Measurements from ENCODE around the gene ADCY4. TPM values are rescaled to one million over a fixed set of nuclear protein-coding genes. Genes with fewer than 3 reads are reported as not detected.
"Not testable (repeated sequence)": the region's sequence is repeated elsewhere in the genome, so short reads cannot be mapped to it uniquely, and the experiment has no call there.

ADCY4 gene
- total RNA-seq, 1 donor from 2014 or later = 8.0 TPM

- TF ChIP-seq, protein P1, sequence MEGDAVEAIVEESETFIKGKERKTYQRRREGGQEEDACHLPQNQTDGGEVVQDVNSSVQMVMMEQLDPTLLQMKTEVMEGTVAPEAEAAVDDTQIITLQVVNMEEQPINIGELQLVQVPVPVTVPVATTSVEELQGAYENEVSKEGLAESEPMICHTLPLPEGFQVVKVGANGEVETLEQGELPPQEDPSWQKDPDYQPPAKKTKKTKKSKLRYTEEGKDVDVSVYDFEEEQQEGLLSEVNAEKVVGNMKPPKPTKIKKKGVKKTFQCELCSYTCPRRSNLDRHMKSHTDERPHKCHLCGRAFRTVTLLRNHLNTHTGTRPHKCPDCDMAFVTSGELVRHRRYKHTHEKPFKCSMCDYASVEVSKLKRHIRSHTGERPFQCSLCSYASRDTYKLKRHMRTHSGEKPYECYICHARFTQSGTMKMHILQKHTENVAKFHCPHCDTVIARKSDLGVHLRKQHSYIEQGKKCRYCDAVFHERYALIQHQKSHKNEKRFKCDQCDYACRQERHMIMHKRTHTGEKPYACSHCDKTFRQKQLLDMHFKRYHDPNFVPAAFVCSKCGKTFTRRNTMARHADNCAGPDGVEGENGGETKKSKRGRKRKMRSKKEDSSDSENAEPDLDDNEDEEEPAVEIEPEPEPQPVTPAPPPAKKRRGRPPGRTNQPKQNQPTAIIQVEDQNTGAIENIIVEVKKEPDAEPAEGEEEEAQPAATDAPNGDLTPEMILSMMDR (conservative IDR thresholded peaks at IDR 0.05; ENCODE audit: low read depth, low read length) = no peak
- no peak for DNase-seq (ENCODE audit: low read depth)
- H3K4me3 ChIP-seq (ENCODE audit: low read depth, low read length) = no peak overlapping the region
Observed at GRCh38 chr14:24330973-24331674, 3.7 kb downstream of the ADCY4 start.

- no peak for DNase-seq (ENCODE audit: low read depth)
- no peak overlapping the region for H3K4me3 ChIP-seq (ENCODE audit: low read depth, low read length)
- TF ChIP-seq, protein P1 (conservative IDR thresholded peaks at IDR 0.05; ENCODE audit: low read depth, low read length) = no peak
Observed at GRCh38 chr14:24329736-24330135, 5.1 kb downstream of the ADCY4 start.

DNA sequence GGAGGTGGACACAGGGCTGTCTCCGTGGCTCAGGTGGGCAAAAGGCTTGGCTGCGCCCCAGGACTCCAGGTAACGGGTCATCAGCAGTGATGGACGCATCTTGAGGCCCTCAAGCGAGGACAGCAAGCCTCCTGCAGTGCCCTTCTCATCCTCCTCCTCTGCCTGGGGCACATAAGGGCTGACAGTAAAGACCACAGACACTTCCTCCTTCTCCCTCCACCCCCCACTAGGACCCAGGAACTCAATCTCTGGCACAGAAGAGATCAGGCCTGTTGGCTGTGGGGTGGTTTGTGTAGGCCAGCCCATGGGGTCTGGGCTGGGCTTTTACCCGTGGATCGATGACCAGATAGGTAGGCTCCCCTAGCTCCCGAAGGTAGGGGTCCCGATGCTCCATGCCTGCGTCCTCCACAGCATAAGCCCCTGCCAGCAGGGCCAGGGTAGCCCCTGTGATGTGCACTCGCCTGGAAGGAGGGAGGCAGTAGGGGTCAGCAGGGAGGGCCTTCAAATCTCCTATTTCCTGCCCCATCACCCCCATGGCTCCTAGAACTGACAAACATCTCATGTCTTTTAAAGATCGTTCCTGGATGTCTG is 5.7 kb downstream of the ADCY4 start:
- TF ChIP-seq, protein P1 (conservative IDR thresholded peaks at IDR 0.05; ENCODE audit: low read depth, low read length) = no peak
- no peak overlapping the region for H3K4me3 ChIP-seq (ENCODE audit: low read depth, low read length)

GRCh38 chr14:24327914-24328313 is 7.0 kb downstream of the ADCY4 start:
- TF ChIP-seq, protein P1 (conservative IDR thresholded peaks at IDR 0.05; ENCODE audit: low read depth, low read length) = peak; percentile 40
- H3K4me3 ChIP-seq (ENCODE audit: low read depth, low read length); DNase-seq (ENCODE audit: low read depth): not testable (repeated sequence)

More for the DNA sequence above, 5.7 kb downstream of the ADCY4 start:
- no peak for DNase-seq (ENCODE audit: low read depth)

- TF ChIP-seq, protein P1 (conservative IDR thresholded peaks at IDR 0.05; ENCODE audit: low read depth, low read length) = no peak
- no peak for DNase-seq (ENCODE audit: low read depth)
Observed at GRCh38 chr14:24327303-24327702, 7.6 kb downstream of the ADCY4 start.

GRCh38 chr14:24325963-24326362 is 8.9 kb downstream of the ADCY4 start:
- no peak for DNase-seq (ENCODE audit: low read depth)
- no peak overlapping the region for H3K4me3 ChIP-seq (ENCODE audit: low read depth, low read length)
- TF ChIP-seq, protein P1 (conservative IDR thresholded peaks at IDR 0.05; ENCODE audit: low read depth, low read length) = no peak

More at GRCh38 chr14:24327303-24327702, 7.6 kb downstream of the ADCY4 start:
- no peak overlapping the region for H3K4me3 ChIP-seq (ENCODE audit: low read depth, low read length)

All from epithelial cell of proximal tubule (primary cell).